NCI-H226 (cell line): Measurements from ENCODE around the gene MPV17.

Experiments
- DNase-seq: peaks from one replicate; pipeline ENCODE4 v3.0.0-alpha.2; 2015

MPV17 gene

DNA sequence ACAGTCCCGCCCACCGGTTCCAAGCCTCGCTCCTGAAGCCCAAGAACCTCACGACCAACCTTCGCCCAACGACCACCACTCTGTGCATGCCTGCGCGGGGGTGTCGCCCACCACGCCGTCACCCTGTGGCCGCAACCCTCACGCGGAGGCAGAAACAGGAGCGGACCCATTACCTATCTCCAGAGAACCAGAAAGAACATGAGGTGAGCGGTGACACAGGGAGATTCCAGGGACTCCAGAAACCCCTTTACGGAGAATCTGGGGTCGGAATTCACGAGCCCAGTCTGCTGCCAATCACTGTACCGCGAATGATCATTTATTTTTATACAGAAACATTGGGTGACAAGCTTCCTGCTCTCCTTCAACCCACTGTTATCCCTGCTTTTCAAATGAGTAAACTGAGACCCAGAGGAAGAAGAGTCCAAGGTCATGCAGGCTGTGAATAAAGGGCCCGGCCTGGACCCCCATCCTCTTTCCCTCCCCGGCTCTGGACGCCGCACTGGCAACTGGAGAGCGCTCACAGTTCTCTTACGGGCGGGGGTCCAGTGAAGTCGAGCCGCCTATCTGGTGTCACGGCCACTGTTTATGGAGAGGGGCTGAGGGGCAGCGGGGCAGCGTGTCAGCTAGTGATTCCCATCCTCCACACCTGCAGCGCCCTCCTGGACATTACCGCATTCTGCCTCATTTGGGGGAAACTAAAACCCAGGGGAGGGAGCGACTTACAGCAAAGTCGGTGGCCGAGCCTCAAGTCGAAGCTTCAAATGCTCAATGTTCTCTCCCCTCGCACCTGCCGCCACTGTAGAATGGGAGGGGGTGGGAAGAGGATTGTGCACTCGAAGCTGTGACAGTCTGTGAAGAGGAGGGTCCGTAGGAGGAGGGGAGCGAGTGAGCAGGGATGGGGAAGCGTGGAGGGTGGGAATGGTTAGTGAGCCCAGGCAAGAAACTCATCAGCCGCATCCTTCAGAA is 59.3 kb downstream of the MPV17 start:
- no peak for DNase-seq

DNA sequence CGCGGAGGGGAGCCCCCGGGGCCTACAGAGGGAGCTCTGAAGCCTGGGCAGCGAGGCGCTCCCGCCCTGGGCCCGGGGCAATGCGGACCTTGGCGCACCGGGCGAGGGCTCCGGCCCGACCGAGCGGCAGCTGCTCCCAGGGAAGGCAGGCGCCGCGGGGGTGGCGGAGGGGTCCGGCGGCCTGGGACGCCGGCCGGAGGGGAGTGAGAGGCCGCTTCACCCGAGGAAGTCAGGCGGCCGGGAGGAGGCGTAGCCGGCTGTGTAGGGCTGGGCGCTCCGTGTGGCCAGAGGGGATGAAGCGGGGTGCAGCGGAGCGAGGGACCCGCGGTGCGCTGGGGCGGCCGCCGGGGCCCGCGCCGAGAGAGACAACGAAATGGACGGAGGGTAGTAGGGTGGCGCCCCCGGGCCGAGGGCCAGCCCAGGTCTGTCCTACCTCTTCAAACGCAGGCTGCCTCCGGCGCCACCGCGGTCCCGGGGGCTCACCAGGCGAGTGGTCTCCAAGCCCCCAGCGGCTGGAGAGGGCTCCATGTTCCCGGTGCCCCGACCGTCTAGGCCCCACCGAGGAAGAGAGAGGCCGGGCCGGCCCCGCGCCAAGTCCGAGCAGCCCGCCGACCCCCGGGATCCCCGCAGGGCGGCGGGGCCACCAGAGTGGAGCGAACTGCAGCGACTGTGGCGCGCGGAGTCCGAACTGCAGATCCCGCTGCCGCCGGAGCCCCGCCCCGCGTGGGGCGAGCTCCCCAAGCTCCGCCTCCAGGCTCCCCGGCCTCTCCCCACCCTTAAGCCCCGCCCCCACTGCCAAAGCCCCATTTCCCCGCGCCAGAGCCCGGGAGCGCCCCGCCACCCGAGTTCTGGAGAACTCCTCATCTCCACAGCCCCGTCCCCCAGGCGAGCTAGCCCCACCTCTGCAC is 60.3 kb downstream of the MPV17 start, which contains the start of gene SLC30A3:
Gene SLC30A3, minus strand, starts transcription at position 669 of the 908 bp plus-strand sequence. Its CDS starts 141 bp downstream, at position 528.
- DNase-seq = peak; percentile 40

DNA sequence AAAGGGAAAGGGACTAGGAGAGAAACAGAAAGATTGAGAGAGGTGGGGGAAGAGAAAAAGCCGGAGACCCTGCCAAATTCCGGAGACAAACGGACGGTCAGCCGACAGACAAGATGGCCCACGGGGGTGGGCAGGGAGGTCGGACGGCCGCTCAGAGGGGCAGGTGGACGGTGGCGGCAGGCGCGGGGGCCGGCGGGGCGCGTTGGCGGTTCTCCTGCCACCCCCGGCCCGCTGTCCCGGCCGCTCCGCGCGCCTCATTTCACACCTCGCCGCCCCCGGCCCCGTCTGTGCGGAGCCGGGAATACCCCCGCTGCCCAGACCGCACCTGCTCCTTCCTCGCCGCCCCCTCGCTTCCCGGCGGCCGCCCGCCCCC is 61.0 kb downstream of the MPV17 start:
- no peak for DNase-seq

DNA sequence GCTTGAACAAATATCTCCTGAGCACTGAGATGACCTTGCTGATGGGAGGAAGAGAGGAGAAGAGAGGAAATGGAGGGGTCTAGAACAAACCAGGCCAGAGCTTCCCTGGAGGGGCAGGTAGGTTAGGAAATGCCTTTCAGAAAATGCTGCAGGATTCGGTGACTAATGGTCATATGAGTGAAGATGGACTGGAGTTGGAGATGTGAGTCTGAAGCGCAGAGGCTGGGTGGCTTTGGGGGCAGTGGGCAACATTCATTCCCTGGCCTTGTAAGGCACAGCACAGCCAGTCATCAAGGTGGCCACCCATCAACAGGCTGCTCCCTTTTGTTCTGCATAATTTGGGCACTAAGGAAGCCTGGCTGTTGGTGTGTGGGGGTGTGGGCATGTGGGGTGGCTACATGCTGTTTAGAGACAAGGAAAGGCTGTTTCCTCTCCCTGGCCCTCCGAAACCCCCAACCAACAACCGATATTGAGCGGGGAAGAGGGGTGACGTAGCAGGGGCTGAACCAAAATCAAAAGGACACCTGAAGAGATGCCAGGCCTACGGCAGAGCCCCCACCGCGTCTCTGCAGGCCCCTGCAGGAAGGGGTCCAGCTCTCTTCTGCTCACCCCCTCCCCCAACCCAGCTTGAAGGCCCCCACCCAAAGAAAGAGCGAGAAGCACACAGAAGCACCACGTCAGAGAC is 61.5 kb downstream of the MPV17 start:
- DNase-seq = no peak
